ENCODE results near the gene TINAG. TPM values are rescaled to one million over a fixed set of nuclear protein-coding genes. Genes with fewer than 3 reads are reported as not detected.

TINAG gene
- total and polyA plus RNA-seq, 2 donors (not counting 3 experiments of a cell fraction or from before 2014, with no cell fraction given), result not detected

GRCh38 chr6:54404791-54405190, 96.5 kb downstream of the TINAG start:
- Histone ChIP-seq H3K4me3 (replicated peaks in 1 of 3; ENCODE audit: insufficient read depth in 1 of 3, low read depth in 1 of 3, low read length in 3 of 3) (no peak overlapping the region), H3K27me3 (ENCODE audit: control insufficient read depth in 2 of 2, insufficient read depth in 2 of 2, low read length in 2 of 2) (no peaks in the 10 kb centered on the region), H4K20me1 (replicated peaks; ENCODE audit: control insufficient read depth, extremely low read depth, insufficient read depth, low read length) (no peaks in the 10 kb centered on the region), H2AFZ (ENCODE audit: low read depth, low read length) (no peak overlapping the region), H3K27ac (ENCODE audit: insufficient read depth, low read depth, low read length) (no peak overlapping the region), H3K9me3 (replicated peaks; ENCODE audit: control insufficient read depth, insufficient read depth, low read length) (no peaks in the 10 kb centered on the region), H3K4me2 (ENCODE audit: insufficient read depth, low read length) (no peak overlapping the region), H3K9me1 (replicated peaks; ENCODE audit: control insufficient read depth, extremely low read depth, insufficient read depth, low read length) (no peaks in the 10 kb centered on the region), H3K4me1 (ENCODE audit: control insufficient read depth, extremely low read depth, insufficient read depth, low read length) (no peaks in the 10 kb centered on the region), H3K79me2 (ENCODE audit: control insufficient read depth, insufficient read depth, low read length) (no peaks in the 10 kb centered on the region), H3K36me3 (ENCODE audit: control insufficient read depth in 2 of 2, extremely low read depth in 1 of 2, insufficient read depth in 2 of 2, low read length in 2 of 2) (no peaks in the 10 kb centered on the region), H3K9ac (replicated peaks; ENCODE audit: extremely low read depth, insufficient read depth, low read length) (no peak overlapping the region)
- intact Hi-C loops (cut with micrococcal nuclease), result no loop called here
- ChIA-PET POLR2A (no interaction called here), CTCF (no interaction called here)
- no TSS peak for BruUV-seq (replicated peaks)
- no peak for TF ChIP-seq CTCF (IDR thresholded peaks at IDR 0.05; ENCODE audit: extremely low read depth in 1 of 2, insufficient read depth in 1 of 2, low read depth in 1 of 2, low read length in 2 of 2)
- TF ChIP-seq MYC (IDR thresholded peaks at IDR 0.05; ENCODE audit: low read depth, low read length), result no peak
- no peak for TF ChIP-seq FOS (IDR thresholded peaks at IDR 0.05; ENCODE audit: borderline replicate concordance, insufficient read depth, low read length)
- no peak for TF ChIP-seq POLR2A (IDR thresholded peaks at IDR 0.05; ENCODE audit: low read depth, low read length)
- TF ChIP-seq POLR2AphosphoS5 (IDR thresholded peaks at IDR 0.05; ENCODE audit: insufficient read depth, low read depth, low read length), result no peak
- no peak for TF ChIP-seq JUN (IDR thresholded peaks at IDR 0.05; ENCODE audit: borderline replicate concordance, insufficient read depth, insufficient read length, low read depth)
- no peak for TF ChIP-seq GATA2 (IDR thresholded peaks at IDR 0.05; ENCODE audit: insufficient read depth, insufficient read length, low read depth, low read length)
- no peak for TF ChIP-seq EZH2 (IDR thresholded peaks at IDR 0.05; ENCODE audit: borderline replicate concordance, low read depth, low read length, severe bottlenecking)
- no peak for TF ChIP-seq MAX (IDR thresholded peaks at IDR 0.05; ENCODE audit: insufficient read depth, insufficient read length)
- no peak for FAIRE-seq
- DNase-seq (ENCODE audit: low read depth, low spot score), result no peak
- dilution Hi-C loops (cut with MboI; ENCODE audit: extremely low pct_ligation_motif_present, low sequenced_read_pairs), result no loop called here
